KMS-11 (cell line): ENCODE measurements around the gene TXNRD2.
"Not testable (repeated sequence)": the region's sequence is repeated elsewhere in the genome, so short reads cannot be mapped to it uniquely, and the experiment has no call there.

Experiments
- H2AFZ ChIP-seq: fragments of 200-600 bp; sonication (generic); 2 replicates; pipeline ENCODE4 v1.6.1; 2016; ENCODE audit warnings: antibody characterized with exemption, mixed run types, low read depth
- H3K27ac ChIP-seq: fragments of 200-600 bp; sonication (generic); 2 replicates; pipeline ENCODE4 v1.6.1; 2016; ENCODE audit warnings: mild to moderate bottlenecking, mixed run types
- H3K27me3 ChIP-seq: fragments of 200-600 bp; sonication (generic); 2 replicates; pipeline ENCODE4 v1.6.1; 2017; ENCODE audit warnings: mild to moderate bottlenecking, low read depth, mixed run types, moderate library complexity; ENCODE audit not compliant: insufficient read depth
- H3K36me3 ChIP-seq: fragments of 200-600 bp; sonication (generic); 2 replicates; pipeline ENCODE4 v1.6.1; 2017; ENCODE audit warnings: mild to moderate bottlenecking, mixed run types; ENCODE audit not compliant: insufficient read depth
- H3K4me1 ChIP-seq: fragments of 200-600 bp; sonication (generic); 2 replicates; pipeline ENCODE4 v1.6.1; 2016; ENCODE audit warnings: mild to moderate bottlenecking, low read depth, mixed run types; ENCODE audit not compliant: poor library complexity, severe bottlenecking
- H3K4me2 ChIP-seq: fragments of 200-600 bp; sonication (generic); 2 replicates; pipeline ENCODE4 v1.7.0; 2016; ENCODE audit warnings: mild to moderate bottlenecking, mixed run types
- H3K4me3 ChIP-seq: fragments of 200-600 bp; sonication (generic); IDR thresholded peaks from 2 replicates; pipeline ENCODE4 v1.6.1; 2017; ENCODE audit warnings: low read depth, low read length, mixed read lengths; ENCODE audit not compliant: insufficient read depth
- H3K79me2 ChIP-seq: fragments of 200-600 bp; sonication (generic); 2 replicates; pipeline ENCODE4 v1.6.1; 2016; ENCODE audit warnings: low read depth, mixed run types; ENCODE audit not compliant: insufficient read depth
- H3K9ac ChIP-seq: fragments of 200-600 bp; sonication (generic); 2 replicates; pipeline ENCODE4 v1.6.1; 2016; ENCODE audit warnings: mild to moderate bottlenecking, mixed run types
- H4K20me1 ChIP-seq: fragments of 200-600 bp; sonication (generic); 2 replicates; pipeline ENCODE4 v1.6.1; 2016; ENCODE audit warnings: mild to moderate bottlenecking, mixed run types; ENCODE audit not compliant: insufficient read depth
- TF ChIP-seq, protein P1 (sequence below): fragments of 200-600 bp; sonication (generic); conservative IDR thresholded peaks from 2 replicates; pipeline ENCODE4 v1.6.1; 2017; ENCODE audit warnings: low read depth, mild to moderate bottlenecking, antibody characterized with exemption, low read length, moderate library complexity, mixed read lengths

Gene TXNRD2

DNA sequence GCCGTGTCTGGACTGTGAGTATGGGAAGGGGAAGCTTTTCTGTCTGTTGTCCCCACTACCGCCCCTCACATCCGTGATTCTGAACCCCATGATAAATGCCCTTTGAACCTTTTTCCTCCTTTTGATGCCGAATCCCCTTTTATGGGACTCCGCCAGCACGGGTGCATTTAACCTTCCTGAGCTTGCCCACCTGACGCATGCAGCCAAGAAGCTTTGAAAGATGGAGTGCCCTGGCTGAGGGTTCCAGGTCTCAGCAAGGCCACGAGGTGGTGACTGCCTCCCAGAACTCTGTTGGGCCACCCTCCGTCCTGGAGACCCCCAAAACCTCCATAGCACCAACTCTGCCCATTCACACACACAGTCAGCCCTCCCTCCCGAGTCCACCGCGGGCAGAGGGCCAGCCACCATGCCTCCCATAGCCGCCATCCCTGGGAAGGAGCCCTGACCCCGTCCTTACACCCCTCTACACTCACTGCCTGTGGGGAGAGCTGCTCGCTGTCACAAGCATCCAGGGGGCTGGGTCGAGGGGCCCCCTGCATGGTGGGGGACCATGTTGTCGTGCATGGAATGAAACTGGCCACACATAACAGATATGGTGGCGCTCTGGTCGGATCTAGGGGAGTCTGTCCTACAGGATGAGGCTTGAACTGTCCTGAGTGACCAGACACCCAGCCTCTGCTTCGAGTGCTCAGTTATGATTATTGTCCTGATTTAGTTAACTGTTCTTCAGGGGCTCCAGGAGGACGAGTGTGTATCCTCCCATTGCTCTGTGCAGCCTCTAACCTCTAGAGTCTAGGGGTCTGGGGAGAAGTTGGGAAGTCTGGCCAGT is 868 bp downstream of the TXNRD2 start:
- peak overlapping the region; percentile 97 for H3K9ac ChIP-seq
- H3K79me2 ChIP-seq: peaks cover 21% of the 10 kb centered on the region
- no peaks in the 10 kb centered on the region for H3K36me3 ChIP-seq
- H3K4me2 ChIP-seq: peak overlapping the region; percentile 99
- peak overlapping the region; percentile 58 for H3K27ac ChIP-seq
- H3K4me3 ChIP-seq: peak overlapping the region; percentile 2
- H4K20me1 ChIP-seq: no peaks in the 10 kb centered on the region
- peaks cover 19% of the 10 kb centered on the region for H3K4me1 ChIP-seq
- peak overlapping the region; percentile 95 for H2AFZ ChIP-seq
- TF ChIP-seq, protein P1, sequence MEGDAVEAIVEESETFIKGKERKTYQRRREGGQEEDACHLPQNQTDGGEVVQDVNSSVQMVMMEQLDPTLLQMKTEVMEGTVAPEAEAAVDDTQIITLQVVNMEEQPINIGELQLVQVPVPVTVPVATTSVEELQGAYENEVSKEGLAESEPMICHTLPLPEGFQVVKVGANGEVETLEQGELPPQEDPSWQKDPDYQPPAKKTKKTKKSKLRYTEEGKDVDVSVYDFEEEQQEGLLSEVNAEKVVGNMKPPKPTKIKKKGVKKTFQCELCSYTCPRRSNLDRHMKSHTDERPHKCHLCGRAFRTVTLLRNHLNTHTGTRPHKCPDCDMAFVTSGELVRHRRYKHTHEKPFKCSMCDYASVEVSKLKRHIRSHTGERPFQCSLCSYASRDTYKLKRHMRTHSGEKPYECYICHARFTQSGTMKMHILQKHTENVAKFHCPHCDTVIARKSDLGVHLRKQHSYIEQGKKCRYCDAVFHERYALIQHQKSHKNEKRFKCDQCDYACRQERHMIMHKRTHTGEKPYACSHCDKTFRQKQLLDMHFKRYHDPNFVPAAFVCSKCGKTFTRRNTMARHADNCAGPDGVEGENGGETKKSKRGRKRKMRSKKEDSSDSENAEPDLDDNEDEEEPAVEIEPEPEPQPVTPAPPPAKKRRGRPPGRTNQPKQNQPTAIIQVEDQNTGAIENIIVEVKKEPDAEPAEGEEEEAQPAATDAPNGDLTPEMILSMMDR: no peak
- H3K27me3 ChIP-seq: no peaks in the 10 kb centered on the region

DNA sequence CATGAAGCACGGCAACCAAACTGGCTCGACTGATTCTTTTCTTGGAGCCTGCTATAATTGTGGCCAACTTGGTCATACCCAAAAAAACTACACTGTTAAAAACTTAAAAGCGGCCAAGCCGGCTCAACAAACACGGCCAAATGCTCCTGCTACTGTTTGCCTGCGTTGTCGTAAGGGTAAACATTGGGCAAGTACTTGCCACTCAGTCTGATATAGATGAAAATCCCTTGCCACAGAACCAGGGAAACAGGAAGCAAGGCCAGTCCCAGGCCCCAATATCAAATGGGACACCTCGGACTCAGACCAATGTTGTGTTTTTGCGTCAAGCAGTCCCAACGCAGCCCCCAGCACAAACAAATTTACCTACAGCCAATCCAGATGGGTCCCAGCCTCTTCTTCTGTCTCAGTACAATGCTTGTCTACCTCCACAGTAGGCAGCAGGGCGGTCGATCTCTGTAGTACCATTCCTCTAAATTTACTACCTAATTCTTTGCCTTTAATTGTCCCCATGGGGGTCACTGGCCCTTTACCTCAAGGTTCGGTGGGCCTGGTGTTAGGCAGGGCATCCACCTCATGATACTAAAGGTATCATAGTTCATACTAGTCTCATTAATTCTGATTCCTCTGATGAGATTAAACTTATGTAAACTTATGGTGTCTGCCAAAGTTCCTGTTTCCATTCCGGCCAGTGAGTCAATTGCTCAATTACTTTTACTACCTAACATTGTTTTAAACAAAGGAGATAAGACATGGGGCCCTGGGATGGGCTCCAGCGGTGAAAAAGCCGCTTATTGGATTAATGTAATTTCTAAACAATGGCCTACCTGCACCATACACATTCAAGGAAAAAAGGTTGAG is 3.8 kb downstream of the TXNRD2 start:
- Histone ChIP-seq H4K20me1 (no peaks in the 10 kb centered on the region), H3K4me3 (no peak overlapping the region), H3K36me3 (no peaks in the 10 kb centered on the region), H3K9ac (no peak overlapping the region), H2AFZ (no peak overlapping the region), H3K27me3 (no peaks in the 10 kb centered on the region), H3K79me2 (peaks cover 10% of the 10 kb centered on the region), H3K4me2 (no peak overlapping the region), H3K27ac (no peak overlapping the region), H3K4me1 (peaks cover 8% of the 10 kb centered on the region)
- TF ChIP-seq, protein P1: no peak

- H3K36me3 ChIP-seq: no peaks in the 10 kb centered on the region
- no peak overlapping the region for H3K27ac ChIP-seq
- H3K9ac ChIP-seq: no peak overlapping the region
- H3K4me2 ChIP-seq: no peak overlapping the region
- H3K27me3 ChIP-seq: no peaks in the 10 kb centered on the region
- H2AFZ ChIP-seq: no peak overlapping the region
- H3K4me3 ChIP-seq: no peak overlapping the region
- peaks cover 4% of the 10 kb centered on the region for H3K4me1 ChIP-seq
- no peaks in the 10 kb centered on the region; the same call in 1 of the 2 replicates for H3K79me2 ChIP-seq
- H4K20me1 ChIP-seq: no peaks in the 10 kb centered on the region
- TF ChIP-seq, protein P1: no peak
Measured at GRCh38 chr22:19936513-19936912, 5.1 kb downstream of the TXNRD2 start.

DNA sequence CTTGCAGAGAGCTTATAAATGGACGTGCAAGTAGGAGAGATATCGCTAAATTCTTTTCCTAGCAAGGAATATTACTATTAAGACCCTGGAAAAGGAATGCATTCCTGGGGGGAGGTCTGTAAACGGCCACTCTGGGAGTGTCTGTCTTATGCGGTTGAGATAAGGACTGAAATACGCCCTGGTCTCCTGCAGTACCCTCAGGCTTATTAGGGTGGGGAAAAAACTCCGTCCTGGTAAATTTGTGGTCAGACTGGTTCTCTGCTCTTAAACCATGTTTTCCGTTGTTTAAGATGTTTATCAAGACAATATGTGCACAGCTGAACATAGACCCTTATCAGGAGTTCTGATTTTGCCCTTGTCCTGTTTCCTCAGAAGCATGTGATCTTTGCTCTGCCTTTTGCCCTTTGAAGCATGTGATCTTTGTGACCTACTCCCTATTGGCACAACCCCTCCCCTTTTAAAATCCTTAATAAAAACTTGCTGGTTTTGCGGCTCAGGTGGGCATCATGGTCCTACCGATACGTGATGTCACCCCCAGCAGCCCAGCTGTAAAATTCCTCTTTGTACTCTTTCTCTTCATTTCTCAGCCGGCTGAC is 6.4 kb downstream of the TXNRD2 start:
- not testable (repeated sequence) for H2AFZ ChIP-seq, H3K27ac ChIP-seq, H3K36me3 ChIP-seq, H3K4me1 ChIP-seq, H3K9ac ChIP-seq, H4K20me1 ChIP-seq, H3K4me3 ChIP-seq, H3K4me2 ChIP-seq, H3K27me3 ChIP-seq, H3K79me2 ChIP-seq
